Esophagus squamous epithelium (tissue), 5 donors: ENCODE data around the gene LCTL. TPM values are rescaled to one million over a fixed set of nuclear protein-coding genes. Genes with fewer than 3 reads are reported as not detected.

Experiments used
- DNase-seq: peaks from one replicate; lab custom pipeline; 2025; lab: John Stamatoyannopoulos, UW
- H3K27ac ChIP-seq, 4 donors: fragments of 200-600 bp; sonication (generic); one replicate each; pipeline ENCODE4 v1.5.1; 2016 to 2019; ENCODE audit warnings: mild to moderate bottlenecking in 1 of 4
- H3K27me3 ChIP-seq, 4 donors: fragments of 200-600 bp; sonication (generic); 1 replicate in 3 of 4; 2 replicates in 1 of 4; pipeline versions ENCODE4 v1.5.1 to v1.6.0; 2017 to 2021; ENCODE audit warnings: antibody characterized with exemption in 1 of 4
- H3K36me3 ChIP-seq, 3 donors: fragments of 200-600 bp; sonication (generic); one replicate each; pipeline ENCODE4 v1.5.1; 2016 to 2019
- H3K4me1 ChIP-seq, 3 donors: fragments of 200-600 bp; sonication (generic); one replicate each; pipeline ENCODE4 v1.5.1; 2017 to 2019
- H3K4me3 ChIP-seq, 4 donors: fragments of 200-600 bp; sonication (generic); 1 replicate in 3 of 4; 2 replicates in 1 of 4; pipeline ENCODE4 v1.5.1; 2016 to 2019; ENCODE audit warnings: mild to moderate bottlenecking in 2 of 4, moderate library complexity in 1 of 4
- H3K9me3 ChIP-seq, 3 donors: fragments of 200-600 bp; sonication (generic); one replicate each; pipeline ENCODE4 v1.5.1; 2016 to 2019
- CTCF ChIP-seq, 6 experiments: fragments of 450-650 bp in 4 of 6; fragments of 200-600 bp in 2 of 6; sonication (generic) in 2 of 6; IDR thresholded peaks; one replicate each; pipeline ENCODE4 v1.5.1; 2016 to 2019; ENCODE audit warnings: antibody characterized with exemption in 6 of 6, mild to moderate bottlenecking in 4 of 6, moderate library complexity in 4 of 6
- POLR2A ChIP-seq, 4 donors: fragments of 450-650 bp; IDR thresholded peaks; one replicate each; pipeline ENCODE4 v1.6.1; 2017; ENCODE audit warnings: antibody characterized with exemption in 4 of 4, mild to moderate bottlenecking in 4 of 4, moderate library complexity in 3 of 4
- WGBS, 2 donors: methylation state at CpG; one replicate each; pipeline ENCODE4 v1.1.5; 2018; 5-methylcytosine and 5-hydroxymethylcytosine counted together
- intact Hi-C: fragments of 100-400 bp; cut with DNase I; formaldehyde crosslinking; loops from one replicate; pipeline ENCODE4 v1.15.0; 2022
- total RNA-seq, 4 donors: library from RNA; depleted of rRNA; stranded (reverse); fragments of >200 nt; gene quantifications; one replicate each; pipeline ENCODE4 v1.1.0, GENCODE V29; 2016
- donor health status: DM: yes; HTN: yes; CAD: no.

Gene LCTL
- total RNA-seq, 4 donors from 2014 or later = not detected

DNA sequence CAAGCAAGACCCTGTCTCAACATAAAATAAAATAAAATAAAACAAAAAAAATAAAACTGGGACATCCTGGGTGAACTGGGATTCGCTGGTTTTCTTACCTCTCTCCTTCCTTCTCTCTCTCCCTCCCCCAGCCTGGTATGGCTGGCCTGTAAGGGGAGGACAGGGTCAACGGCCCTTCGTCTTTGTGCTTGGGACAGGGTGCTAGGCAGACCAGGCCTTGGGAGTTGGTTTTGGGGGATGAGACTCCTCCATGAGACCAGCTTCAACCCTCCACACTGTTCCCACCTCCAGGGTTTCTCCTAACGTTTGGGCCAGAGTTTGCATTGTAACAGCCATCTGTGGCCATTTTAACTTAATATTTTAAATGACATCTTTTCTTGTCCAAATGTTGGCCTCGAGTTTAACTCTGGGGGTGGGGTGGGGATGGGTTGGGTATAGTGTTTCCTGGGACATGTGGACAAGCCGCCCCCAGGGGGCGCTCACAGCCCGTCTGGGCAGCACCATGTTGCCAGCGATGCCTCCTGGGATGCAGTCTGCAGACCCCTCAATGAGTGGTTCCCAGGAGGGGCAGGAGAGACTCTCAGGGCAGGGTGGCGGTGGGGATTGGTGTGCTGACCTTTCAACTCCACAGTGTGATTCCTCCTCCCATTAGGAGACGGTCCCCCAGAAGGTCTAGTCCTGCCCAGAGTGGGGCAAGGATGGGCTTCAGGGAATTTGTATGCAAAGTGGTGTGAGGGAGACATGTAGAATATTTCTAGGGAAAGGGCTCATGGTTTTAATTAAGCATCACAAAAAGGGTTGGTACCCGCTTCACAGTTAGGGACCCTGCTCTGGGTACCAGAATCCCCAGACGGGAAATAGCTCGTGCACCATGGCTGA lies 37.7 kb upstream of the LCTL start:
- 46 to 51% methylated on average over 7 to 11 of the region's 14 CpGs for WGBS, 2 donors
- no peak overlapping the region for H3K27ac ChIP-seq
- peaks cover 0 to 5% (median 0%) of the 10 kb centered on the region in 3 donors for H3K4me1 ChIP-seq
- H3K9me3 ChIP-seq = no peaks in the 10 kb centered on the region
- H3K4me3 ChIP-seq = no peak overlapping the region
- H3K36me3 ChIP-seq = no peaks in the 10 kb centered on the region
- DNase-seq = no peak
- peaks cover 0 to 15% (median 0%) of the 10 kb centered on the region in 4 donors for H3K27me3 ChIP-seq
- TF ChIP-seq CTCF (IDR thresholded peaks at IDR 0.05) (peak; percentile 54 to 77 (median 72)), POLR2A (IDR thresholded peaks at IDR 0.05) (no peak)
- intact Hi-C loops = loop anchor here (5.0 kb wide), 1 partner anchor 249 kb away; no protein-coding TSS in a partner anchor

DNA sequence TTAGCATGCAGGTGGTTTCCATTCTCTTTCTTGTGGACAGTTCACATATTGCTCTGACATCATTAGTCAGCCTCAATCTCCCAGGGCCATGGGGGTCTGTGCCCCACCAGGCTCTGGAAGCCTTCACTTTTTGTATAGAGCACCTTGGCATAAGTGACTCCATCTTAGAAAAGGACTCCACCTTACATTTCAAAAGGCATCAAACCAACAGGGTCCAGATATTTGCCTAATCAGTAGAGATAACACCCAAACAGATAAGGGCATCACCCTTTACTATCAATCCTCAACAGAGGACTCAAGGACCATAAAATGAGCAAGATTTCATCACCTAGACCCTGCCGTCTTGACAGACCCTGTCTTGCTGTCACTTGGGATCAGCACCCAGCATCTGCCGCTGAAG lies 35.7 kb upstream of the LCTL start:
- H3K4me3 ChIP-seq = no peak overlapping the region
- peaks cover 0 to 5% (median 0%) of the 10 kb centered on the region in 3 donors for H3K4me1 ChIP-seq
- no peaks in the 10 kb centered on the region for H3K36me3 ChIP-seq
- WGBS, 2 donors = 53 to 61% methylated on average over 2 of the region's 2 CpGs
- no peak overlapping the region for H3K27ac ChIP-seq
- H3K9me3 ChIP-seq = no peaks in the 10 kb centered on the region
- DNase-seq = no peak
- TF ChIP-seq CTCF (IDR thresholded peaks at IDR 0.05) (no peak), POLR2A (IDR thresholded peaks at IDR 0.05) (no peak)
- peaks cover 0 to 15% (median 0%) of the 10 kb centered on the region in 4 donors for H3K27me3 ChIP-seq
- intact Hi-C loops = loop anchor here (5.0 kb wide), 1 partner anchor 251 kb away; no protein-coding TSS in a partner anchor

DNA sequence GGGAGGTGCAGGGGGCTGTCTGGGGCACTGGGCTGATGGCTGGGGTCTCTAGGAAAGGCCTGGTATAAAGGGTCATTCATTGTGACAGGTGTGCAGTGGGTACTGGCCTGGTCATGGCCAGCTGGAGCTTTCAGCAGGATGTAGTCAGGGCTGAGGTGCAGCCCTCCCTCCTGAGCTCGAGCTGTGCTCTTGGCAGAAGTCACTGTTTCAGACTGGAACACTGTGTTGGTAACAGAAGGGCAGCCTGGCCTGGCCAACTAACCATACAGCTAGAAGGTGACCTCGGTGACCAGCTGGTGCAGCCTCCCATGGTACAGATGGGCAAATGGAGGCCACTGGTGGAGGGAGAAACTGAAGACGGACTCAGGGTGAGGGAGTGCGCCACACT lies 34.4 kb upstream of the LCTL start:
- WGBS, 2 donors = 93% methylated on average over 3 of the region's 4 CpGs; no CpG with 5 or more reads in 1 of the 2 donors

GRCh38 chr15:66599536-66600239 lies 33.9 kb upstream of the LCTL start:
- Histone ChIP-seq H3K27ac (no peak overlapping the region), H3K27me3 (peaks cover 0 to 15% (median 0%) of the 10 kb centered on the region in 4 donors), H3K4me1 (peaks cover 0 to 5% (median 0%) of the 10 kb centered on the region in 3 donors), H3K36me3 (no peaks in the 10 kb centered on the region), H3K4me3 (no peak overlapping the region), H3K9me3 (no peaks in the 10 kb centered on the region)
- 68 to 88% methylated on average over 9 to 11 of the region's 13 CpGs for WGBS, 2 donors
- intact Hi-C loops = loop anchor here (5.0 kb wide), 1 partner anchor 253 kb away; no protein-coding TSS in a partner anchor
- no peak for DNase-seq
- TF ChIP-seq CTCF (IDR thresholded peaks at IDR 0.05) = no peak
- no peak for TF ChIP-seq POLR2A (IDR thresholded peaks at IDR 0.05)

More for the DNA sequence above, 34.4 kb upstream of the LCTL start:
- no peaks in the 10 kb centered on the region for H3K36me3 ChIP-seq
- intact Hi-C loops = loop anchor here (5.0 kb wide), 1 partner anchor 252 kb away; no protein-coding TSS in a partner anchor
- no peaks in the 10 kb centered on the region for H3K9me3 ChIP-seq
- no peak overlapping the region for H3K4me3 ChIP-seq
- H3K27ac ChIP-seq = no peak overlapping the region
- TF ChIP-seq CTCF (IDR thresholded peaks at IDR 0.05) (no peak), POLR2A (IDR thresholded peaks at IDR 0.05) (no peak)
- H3K27me3 ChIP-seq = peaks cover 0 to 15% (median 0%) of the 10 kb centered on the region in 4 donors
- H3K4me1 ChIP-seq = peaks cover 0 to 5% (median 0%) of the 10 kb centered on the region in 3 donors
- no peak for DNase-seq
